ENCODE data around the gene PTGES2. TPM values are rescaled to one million over a fixed set of nuclear protein-coding genes. Genes with fewer than 3 reads are reported as not detected.

PTGES2 gene
- total and polyA plus RNA-seq, 7 donors: 61.2 to 150 (median 119) TPM

- H3K27ac ChIP-seq: no peak overlapping the region
- DNase-seq (no peak), ATAC-seq (no peak)
- intact Hi-C loops (cut with DNase I): no loop called here
- H3K4me1 ChIP-seq: peaks cover 51% of the 10 kb centered on the region
- no peak for TF ChIP-seq CTCF (IDR thresholded peaks at IDR 0.05)
- WGBS, 3 donors: 40 to 70% (median 51%) methylated on average over 4 of the region's 4 CpGs
- no peaks in the 10 kb centered on the region for H3K27me3 ChIP-seq (ENCODE audit: insufficient read depth in 3 of 3, low read length in 2 of 3)
- H3K4me3 ChIP-seq: no peak overlapping the region
- no peaks in the 10 kb centered on the region for H3K9me3 ChIP-seq
- no peaks in the 10 kb centered on the region for H3K36me3 ChIP-seq (ENCODE audit: insufficient read depth in 1 of 2, low read depth in 1 of 2)
These were observed 34.5 kb downstream of the PTGES2 start for GRCh38 chr9:128093011-128093410.

GRCh38 chr9:128092199-128092977 lies 35.1 kb downstream of the PTGES2 start:
- WGBS, 3 donors: 61 to 76% (median 65%) methylated on average over 16 of the region's 16 CpGs
- intact Hi-C loops (cut with DNase I): no loop called here

GRCh38 chr9:128091571-128091970 lies 36.0 kb downstream of the PTGES2 start:
- no peak for DNase-seq
- Histone ChIP-seq H3K36me3 (ENCODE audit: insufficient read depth in 1 of 2, low read depth in 1 of 2) (no peaks in the 10 kb centered on the region), H3K27ac (no peak overlapping the region), H3K9me3 (no peaks in the 10 kb centered on the region), H3K4me1 (peaks cover 39% of the 10 kb centered on the region), H3K4me3 (peak overlapping the region; percentile 13), H3K27me3 (ENCODE audit: insufficient read depth in 3 of 3, low read length in 2 of 3) (no peaks in the 10 kb centered on the region)
- intact Hi-C loops (cut with DNase I): no loop called here
- WGBS, 3 donors: 9 to 22% (median 19%) methylated on average over 12 to 13 of the region's 13 CpGs
- TF ChIP-seq CTCF (IDR thresholded peaks at IDR 0.05): no peak
- no peak for ATAC-seq

More at GRCh38 chr9:128092199-128092977, 35.1 kb downstream of the PTGES2 start:
- H3K27ac ChIP-seq: no peak overlapping the region
- ATAC-seq (no peak), DNase-seq (no peak)
- H3K9me3 ChIP-seq: no peaks in the 10 kb centered on the region
- no peaks in the 10 kb centered on the region for H3K27me3 ChIP-seq (ENCODE audit: insufficient read depth in 3 of 3, low read length in 2 of 3)
- no peaks in the 10 kb centered on the region for H3K36me3 ChIP-seq (ENCODE audit: insufficient read depth in 1 of 2, low read depth in 1 of 2)
- peak overlapping the region; percentile 13 for H3K4me3 ChIP-seq
- peaks cover 45% of the 10 kb centered on the region for H3K4me1 ChIP-seq
- TF ChIP-seq CTCF (IDR thresholded peaks at IDR 0.05): no peak

GRCh38 chr9:128091144-128091543 lies 36.4 kb downstream of the PTGES2 start:
- ATAC-seq (peak; percentile 49 to 68 (median 62)), DNase-seq (peak; percentile 79 to 85)
- intact Hi-C loops (cut with DNase I): no loop called here
- no peaks in the 10 kb centered on the region for H3K9me3 ChIP-seq
- peak overlapping the region; percentile 13 for H3K4me3 ChIP-seq
- no peaks in the 10 kb centered on the region for H3K27me3 ChIP-seq (ENCODE audit: insufficient read depth in 3 of 3, low read length in 2 of 3)
- TF ChIP-seq CTCF (IDR thresholded peaks at IDR 0.05): no peak
- H3K4me1 ChIP-seq: peaks cover 37% of the 10 kb centered on the region
- no peak overlapping the region for H3K27ac ChIP-seq
- H3K36me3 ChIP-seq (ENCODE audit: insufficient read depth in 1 of 2, low read depth in 1 of 2): no peaks in the 10 kb centered on the region
- 20 to 23% (median 22%) methylated on average over 13 of the region's 13 CpGs for WGBS, 3 donors

Measured in psoas muscle (tissue), 8 donors.